ENCODE measurements around the gene FNDC10.

DNA sequence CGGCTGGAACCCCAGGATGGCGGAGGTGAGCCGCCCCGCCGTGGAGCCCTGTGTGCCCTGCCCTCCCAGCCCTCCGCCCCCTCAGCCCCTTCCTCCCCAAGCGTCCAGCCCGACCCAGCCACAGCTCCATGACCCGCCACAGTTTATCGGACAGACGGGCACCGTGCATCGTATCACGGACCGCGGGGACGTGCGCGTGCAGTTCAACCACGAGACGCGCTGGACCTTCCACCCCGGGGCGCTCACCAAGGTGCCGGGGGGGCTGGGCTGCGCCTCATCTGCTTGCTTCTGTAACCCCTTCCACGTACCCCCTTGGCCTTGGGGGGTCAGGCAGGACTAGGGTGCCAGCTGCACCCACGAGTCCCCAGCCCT is 25.5 kb upstream of the FNDC10 start:
- TF ChIP-seq, protein P1, sequence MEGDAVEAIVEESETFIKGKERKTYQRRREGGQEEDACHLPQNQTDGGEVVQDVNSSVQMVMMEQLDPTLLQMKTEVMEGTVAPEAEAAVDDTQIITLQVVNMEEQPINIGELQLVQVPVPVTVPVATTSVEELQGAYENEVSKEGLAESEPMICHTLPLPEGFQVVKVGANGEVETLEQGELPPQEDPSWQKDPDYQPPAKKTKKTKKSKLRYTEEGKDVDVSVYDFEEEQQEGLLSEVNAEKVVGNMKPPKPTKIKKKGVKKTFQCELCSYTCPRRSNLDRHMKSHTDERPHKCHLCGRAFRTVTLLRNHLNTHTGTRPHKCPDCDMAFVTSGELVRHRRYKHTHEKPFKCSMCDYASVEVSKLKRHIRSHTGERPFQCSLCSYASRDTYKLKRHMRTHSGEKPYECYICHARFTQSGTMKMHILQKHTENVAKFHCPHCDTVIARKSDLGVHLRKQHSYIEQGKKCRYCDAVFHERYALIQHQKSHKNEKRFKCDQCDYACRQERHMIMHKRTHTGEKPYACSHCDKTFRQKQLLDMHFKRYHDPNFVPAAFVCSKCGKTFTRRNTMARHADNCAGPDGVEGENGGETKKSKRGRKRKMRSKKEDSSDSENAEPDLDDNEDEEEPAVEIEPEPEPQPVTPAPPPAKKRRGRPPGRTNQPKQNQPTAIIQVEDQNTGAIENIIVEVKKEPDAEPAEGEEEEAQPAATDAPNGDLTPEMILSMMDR (IDR thresholded peaks at IDR 0.05; ENCODE audit: poor library complexity): no peak
- no peak for TF ChIP-seq EZH2 (IDR thresholded peaks at IDR 0.05; ENCODE audit: borderline replicate concordance)

Data from hepatocyte (in vitro differentiated cells).